Hepatocyte (in vitro differentiated cells): Measurements from ENCODE around the gene CEACAM21. TPM values are rescaled to one million over a fixed set of nuclear protein-coding genes. Genes with fewer than 3 reads are reported as not detected.

Experiments used
- DNase-seq: peaks from one replicate; pipeline ENCODE4 v3.0.0-alpha.2; 2016; ENCODE audit warnings: low spot score
- H2AFZ ChIP-seq: fragments of 200-600 bp; sonication (generic); 2 replicates; pipeline ENCODE4 v1.6.0; 2016; ENCODE audit warnings: antibody characterized with exemption, mild to moderate bottlenecking
- H3K27ac ChIP-seq: fragments of 200-600 bp; sonication (generic); 2 replicates; pipeline ENCODE4 v1.5.1; 2016; ENCODE audit warnings: mild to moderate bottlenecking
- H3K27me3 ChIP-seq: fragments of 200-600 bp; sonication (generic); 2 replicates; pipeline ENCODE4 v1.6.1; 2016
- H3K36me3 ChIP-seq: fragments of 200-600 bp; sonication (generic); replicated peaks from 2 replicates; pipeline ENCODE4 v1.5.1; 2016; ENCODE audit warnings: low read depth; ENCODE audit not compliant: insufficient read depth
- H3K4me1 ChIP-seq: fragments of 200-600 bp; sonication (generic); 2 replicates; pipeline ENCODE4 v1.5.1; 2016; ENCODE audit warnings: mild to moderate bottlenecking, moderate library complexity; ENCODE audit not compliant: insufficient read depth
- H3K4me2 ChIP-seq: fragments of 200-600 bp; sonication (generic); 2 replicates; pipeline ENCODE4 v1.6.0; 2016
- H3K4me3 ChIP-seq: fragments of 200-600 bp; sonication (generic); 2 replicates; pipeline ENCODE4 v1.5.1; 2016; ENCODE audit warnings: mild to moderate bottlenecking
- H3K79me2 ChIP-seq: fragments of 200-600 bp; sonication (generic); 2 replicates; pipeline ENCODE4 v1.6.0; 2017; ENCODE audit warnings: mild to moderate bottlenecking
- H3K9me2 ChIP-seq: fragments of 200-600 bp; sonication (generic); replicated peaks from 2 replicates; pipeline ENCODE4 v1.6.0; 2017; ENCODE audit warnings: mild to moderate bottlenecking; ENCODE audit not compliant: insufficient read depth
- H3K9me3 ChIP-seq: fragments of 200-600 bp; sonication (generic); 2 replicates; pipeline ENCODE4 v1.5.1; 2016; ENCODE audit warnings: low read depth, mild to moderate bottlenecking
- H4K20me1 ChIP-seq: fragments of 200-600 bp; sonication (generic); 2 replicates; pipeline ENCODE4 v1.6.0; 2016; ENCODE audit warnings: mild to moderate bottlenecking; ENCODE audit not compliant: insufficient read depth, poor library complexity, severe bottlenecking
- CTCF ChIP-seq: fragments of 200-600 bp; sonication (generic); IDR thresholded peaks from 2 replicates; pipeline ENCODE4 v1.5.1; 2016; ENCODE audit warnings: antibody characterized with exemption, mild to moderate bottlenecking; ENCODE audit not compliant: poor library complexity
- EZH2 ChIP-seq: fragments of 200-600 bp; sonication (generic); IDR thresholded peaks from 2 replicates; pipeline ENCODE4 v1.6.1; 2016; ENCODE audit warnings: antibody characterized with exemption, mild to moderate bottlenecking, borderline replicate concordance
- EZH2phosphoT487 ChIP-seq: fragments of 200-600 bp; sonication (generic); IDR thresholded peaks from one replicate; pipeline ENCODE4 v1.6.1; 2018; ENCODE audit warnings: antibody characterized with exemption, mild to moderate bottlenecking, low read depth, moderate library complexity; ENCODE audit not compliant: unreplicated experiment, severe bottlenecking
- WGBS: methylation state at CpG from one replicate; pipeline ENCODE4 v1.1.6; 2016; ENCODE audit warnings: low lambda C conversion rate; ENCODE audit errors: missing lambda C conversion rate; 5-methylcytosine and 5-hydroxymethylcytosine counted together
- polyA plus RNA-seq: library from polyadenylated mRNA; unstranded; fragments of >200 nt; fragmentation: Nextera tagmentation; extraction: Ambion mirVana; gene quantifications from 2 replicates; pipeline ENCODE4 v1.2.1, GENCODE V29; 2016
- total RNA-seq: library from RNA; depleted of rRNA; stranded (reverse); fragments of >200 nt; gene quantifications from 2 replicates; pipeline ENCODE4 v1.2.3, GENCODE V29; 2014

CEACAM21 gene
- total and polyA plus RNA-seq, 2 experiments from 2014 or later, result 0.33 TPM; not detected in 1

- Histone ChIP-seq H3K4me3 (no peak overlapping the region), H3K79me2 (no peaks in the 10 kb centered on the region), H3K27ac (no peak overlapping the region), H4K20me1 (no peaks in the 10 kb centered on the region), H3K9me2 (no peaks in the 10 kb centered on the region), H3K36me3 (no peaks in the 10 kb centered on the region), H3K4me1 (no peaks in the 10 kb centered on the region), H3K4me2 (no peak overlapping the region), H3K9me3 (no peaks in the 10 kb centered on the region), H3K27me3 (no peaks in the 10 kb centered on the region), H2AFZ (no peak overlapping the region)
- 60% methylated on average over 13 of the region's 13 CpGs for WGBS
- no peak for TF ChIP-seq EZH2
- no peak for TF ChIP-seq CTCF
- TF ChIP-seq EZH2phosphoT487, result no peak
- DNase-seq, result no peak
Measured at GRCh38 chr19:41531438-41532311, 44.3 kb upstream of the CEACAM21 start.

GRCh38 chr19:41532526-41532925 lies 43.4 kb upstream of the CEACAM21 start:
- Histone ChIP-seq H3K36me3 (no peaks in the 10 kb centered on the region), H3K79me2 (no peaks in the 10 kb centered on the region), H3K27ac (no peak overlapping the region), H3K9me2 (no peaks in the 10 kb centered on the region), H3K4me1 (no peaks in the 10 kb centered on the region), H3K9me3 (no peaks in the 10 kb centered on the region), H3K4me2 (no peak overlapping the region), H2AFZ (no peak overlapping the region), H4K20me1 (no peaks in the 10 kb centered on the region), H3K4me3 (no peak overlapping the region), H3K27me3 (no peaks in the 10 kb centered on the region)
- no peak for TF ChIP-seq CTCF
- no peak for TF ChIP-seq EZH2phosphoT487
- TF ChIP-seq EZH2, result no peak
- DNase-seq, result no peak

DNA sequence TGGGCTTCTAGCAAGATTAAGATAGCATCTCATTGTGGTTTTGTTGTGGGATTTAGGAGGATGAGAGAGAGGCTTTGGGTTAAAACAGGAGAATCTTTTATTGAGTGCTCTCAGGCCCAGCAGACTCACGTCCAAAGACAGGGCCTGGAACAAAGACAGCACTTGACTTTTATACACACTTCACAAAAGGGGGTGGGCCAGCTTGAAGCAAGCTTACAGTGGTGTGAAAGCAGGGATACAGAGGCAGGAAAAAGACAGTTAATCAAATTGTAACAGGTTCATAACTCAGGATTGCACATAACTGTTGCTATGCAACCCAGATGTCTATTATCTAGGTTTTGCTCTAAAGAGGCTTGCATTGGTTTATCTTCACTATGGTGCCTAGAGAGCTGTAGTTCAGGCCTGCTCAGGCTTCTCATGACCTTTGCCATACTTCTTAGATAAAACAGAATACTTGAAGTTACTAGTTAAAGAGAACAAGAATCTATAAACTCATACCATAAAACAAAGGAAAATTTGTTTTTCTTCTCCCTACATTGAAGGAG lies 42.2 kb upstream of the CEACAM21 start:
- H3K27me3 ChIP-seq, result no peaks in the 10 kb centered on the region
- no peak overlapping the region for H3K27ac ChIP-seq
- 27% methylated on average over 1 of the region's 1 CpG for WGBS
- H3K4me2 ChIP-seq, result no peak overlapping the region
- no peak overlapping the region for H3K4me3 ChIP-seq
- TF ChIP-seq EZH2phosphoT487 (no peak), EZH2 (no peak), CTCF (no peak)
- no peak overlapping the region for H2AFZ ChIP-seq
- no peaks in the 10 kb centered on the region for H3K36me3 ChIP-seq
- no peaks in the 10 kb centered on the region for H3K4me1 ChIP-seq
- H4K20me1 ChIP-seq, result no peaks in the 10 kb centered on the region
- no peak for DNase-seq
- no peaks in the 10 kb centered on the region for H3K79me2 ChIP-seq
- H3K9me3 ChIP-seq, result no peaks in the 10 kb centered on the region
- H3K9me2 ChIP-seq, result no peaks in the 10 kb centered on the region
